Stomach smooth muscle (tissue), 2 donors: ENCODE data around the gene CLDN7.

ENCODE experiments used
- H3K27ac ChIP-seq: one replicate; pipeline ENCODE4 v1.7.0; 2013; ENCODE audit warnings: mild to moderate bottlenecking, low read length, inconsistent platforms
- H3K27me3 ChIP-seq, 2 donors: one replicate each; pipeline ENCODE4 v1.7.0; 2013; ENCODE audit warnings: low read length in 2 of 2; ENCODE audit not compliant: insufficient read depth in 2 of 2, control insufficient read depth in 1 of 2
- H3K36me3 ChIP-seq, 2 donors: one replicate each; pipeline ENCODE4 v1.7.0; 2013; ENCODE audit warnings: low read length in 2 of 2; ENCODE audit not compliant: control insufficient read depth in 2 of 2, insufficient read depth in 2 of 2
- H3K4me1 ChIP-seq: one replicate; pipeline ENCODE4 v1.7.0; 2013; ENCODE audit warnings: low read length; ENCODE audit not compliant: control insufficient read depth, insufficient read depth
- H3K4me3 ChIP-seq, 2 donors: one replicate each; pipeline ENCODE4 v1.7.0; 2013; ENCODE audit warnings: low read length in 2 of 2
- H3K9ac ChIP-seq, 2 donors: one replicate each; pipeline ENCODE4 v1.7.0; 2013; ENCODE audit warnings: low read length in 2 of 2, mild to moderate bottlenecking in 1 of 2
- H3K9me3 ChIP-seq, 2 donors: one replicate each; pipeline ENCODE4 v1.7.0; 2013; ENCODE audit warnings: low read length in 2 of 2; ENCODE audit not compliant: control insufficient read depth in 2 of 2
- donor health status: healthy.
- donor health status: Pancreatic carcinoma.

Gene CLDN7

GRCh38 chr17:7284911-7285310, 22.6 kb upstream of the CLDN7 start:
- Histone ChIP-seq H3K4me3 (no peak overlapping the region), H3K9me3 (no peaks in the 10 kb centered on the region), H3K27me3 (no peaks in the 10 kb centered on the region), H3K9ac (no peak overlapping the region), H3K27ac (peak overlapping the region; percentile 93), H3K4me1 (peaks cover 56% of the 10 kb centered on the region), H3K36me3 (peaks cover 26 to 31% of the 10 kb centered on the region in 2 donors)

GRCh38 chr17:7283471-7284216, 21.4 kb upstream of the CLDN7 start:
- Histone ChIP-seq H3K9me3 (no peaks in the 10 kb centered on the region), H3K4me3 (peak overlapping the region; percentile 75 to 84), H3K27ac (peak overlapping the region; percentile 93), H3K36me3 (peaks cover 26 to 31% of the 10 kb centered on the region in 2 donors), H3K4me1 (peaks cover 53% of the 10 kb centered on the region), H3K27me3 (no peaks in the 10 kb centered on the region), H3K9ac (peak overlapping the region; percentile 70 to 90)

- Histone ChIP-seq H3K9ac (peak overlapping the region; percentile 70 to 90), H3K4me3 (peak overlapping the region; percentile 75 to 84), H3K27ac (peak overlapping the region; percentile 93), H3K36me3 (peaks cover 26 to 31% of the 10 kb centered on the region in 2 donors), H3K9me3 (no peaks in the 10 kb centered on the region), H3K4me1 (peaks cover 53% of the 10 kb centered on the region), H3K27me3 (no peaks in the 10 kb centered on the region)
These were observed 20.6 kb upstream of the CLDN7 start for GRCh38 chr17:7282752-7283321.

GRCh38 chr17:7281953-7282751, 19.9 kb upstream of the CLDN7 start:
- Histone ChIP-seq H3K9me3 (no peaks in the 10 kb centered on the region), H3K36me3 (peaks cover 26 to 31% of the 10 kb centered on the region in 2 donors), H3K4me3 (peak overlapping the region; percentile 75 to 84)

GRCh38 chr17:7281074-7281952, 19.0 kb upstream of the CLDN7 start, which contains the start of gene SLC2A4:
Gene SLC2A4 (plus strand): TSS chr17:7281718. CDS start chr17:7281935, 217 bp downstream.
- H3K9ac ChIP-seq = peak within 1 kb of the TSS; percentile 71 to 90
- H3K36me3 ChIP-seq = peaks cover 24 to 26% of the 10 kb centered on the region in 2 donors
- no peaks in the 10 kb centered on the region for H3K9me3 ChIP-seq
- H3K27ac ChIP-seq = peak within 1 kb of the TSS; percentile 93
- H3K27me3 ChIP-seq = no peaks in the 10 kb centered on the region
- peaks cover 53% of the 10 kb centered on the region for H3K4me1 ChIP-seq
- H3K4me3 ChIP-seq = peak within 1 kb of the TSS; percentile 75 to 84

More at GRCh38 chr17:7281953-7282751, 19.9 kb upstream of the CLDN7 start:
- Histone ChIP-seq H3K9ac (peak overlapping the region; percentile 70 to 90), H3K27me3 (no peaks in the 10 kb centered on the region), H3K27ac (peak overlapping the region; percentile 93), H3K4me1 (peaks cover 53% of the 10 kb centered on the region)

GRCh38 chr17:7280519-7281073, 18.3 kb upstream of the CLDN7 start:
- no peaks in the 10 kb centered on the region for H3K27me3 ChIP-seq
- H3K36me3 ChIP-seq = peaks cover 17 to 20% of the 10 kb centered on the region in 2 donors
- H3K9me3 ChIP-seq = no peaks in the 10 kb centered on the region
- H3K4me1 ChIP-seq = peaks cover 49% of the 10 kb centered on the region
- peak overlapping the region; percentile 68 to 71 for H3K9ac ChIP-seq
- H3K4me3 ChIP-seq = peak overlapping the region; percentile 71 to 84
- peak overlapping the region; percentile 93 for H3K27ac ChIP-seq

- H3K27me3 ChIP-seq = no peaks in the 10 kb centered on the region
- no peaks in the 10 kb centered on the region for H3K9me3 ChIP-seq
- no peak overlapping the region for H3K4me3 ChIP-seq
- peaks cover 38% of the 10 kb centered on the region for H3K4me1 ChIP-seq
- no peak overlapping the region for H3K27ac ChIP-seq
- H3K9ac ChIP-seq = no peak overlapping the region
- peaks cover 5 to 8% of the 10 kb centered on the region in 2 donors for H3K36me3 ChIP-seq
These were observed 17.2 kb upstream of the CLDN7 start for GRCh38 chr17:7279448-7279847.

- H3K4me3 ChIP-seq = no peak overlapping the region
- H3K27ac ChIP-seq = no peak overlapping the region
- H3K9ac ChIP-seq = no peak overlapping the region
- no peaks in the 10 kb centered on the region for H3K9me3 ChIP-seq
- H3K36me3 ChIP-seq = no peaks in the 10 kb centered on the region
- H3K4me1 ChIP-seq = peaks cover 10% of the 10 kb centered on the region
- peaks cover 20 to 24% of the 10 kb centered on the region in 2 donors for H3K27me3 ChIP-seq
These were observed 4.5 kb upstream of the CLDN7 start for GRCh38 chr17:7266784-7267183.

GRCh38 chr17:7263801-7264078, 1.5 kb upstream of the CLDN7 start:
- peaks cover 7 to 9% of the 10 kb centered on the region in 2 donors for H3K36me3 ChIP-seq
- peaks cover 18% of the 10 kb centered on the region for H3K4me1 ChIP-seq
- H3K4me3 ChIP-seq = no peak overlapping the region
- no peaks in the 10 kb centered on the region for H3K9me3 ChIP-seq
- no peak overlapping the region for H3K9ac ChIP-seq
- no peak overlapping the region for H3K27ac ChIP-seq
- peaks cover 37% of the 10 kb centered on the region in 2 donors for H3K27me3 ChIP-seq
